Smooth muscle cell (in vitro differentiated cells): ENCODE results near the gene FOXL3. TPM values are rescaled to one million over a fixed set of nuclear protein-coding genes. Genes with fewer than 3 reads are reported as not detected.

ENCODE experiments used
- DNase-seq: peaks from one replicate; lab custom pipeline; 2025; ENCODE audit not compliant: unreplicated experiment; lab: John Stamatoyannopoulos, UW
- H2AFZ ChIP-seq: fragments of 200-600 bp; sonication (generic); 2 replicates; pipeline ENCODE4 v1.6.0; 2016; ENCODE audit warnings: antibody characterized with exemption, low read depth, mild to moderate bottlenecking
- H3F3A ChIP-seq: fragments of 200-600 bp; sonication (generic); 2 replicates; pipeline ENCODE4 v1.6.0; 2017; ENCODE audit warnings: antibody characterized with exemption, low read depth
- H3K27ac ChIP-seq: fragments of 200-600 bp; sonication (generic); 2 replicates; pipeline ENCODE4 v1.5.1; 2016; ENCODE audit warnings: low read depth, mild to moderate bottlenecking
- H3K27me3 ChIP-seq: fragments of 200-600 bp; sonication (generic); 2 replicates; pipeline ENCODE4 v1.6.1; 2016; ENCODE audit warnings: low read depth, mild to moderate bottlenecking
- H3K36me3 ChIP-seq: fragments of 200-600 bp; sonication (generic); 2 replicates; pipeline ENCODE4 v1.5.1; 2016; ENCODE audit warnings: low read depth
- H3K4me1 ChIP-seq: fragments of 200-600 bp; sonication (generic); 2 replicates; pipeline ENCODE4 v1.5.1; 2016; ENCODE audit warnings: low read depth
- H3K4me2 ChIP-seq: fragments of 200-600 bp; sonication (generic); 2 replicates; pipeline ENCODE4 v1.6.0; 2016; ENCODE audit warnings: mild to moderate bottlenecking
- H3K4me3 ChIP-seq: fragments of 200-600 bp; sonication (generic); 2 replicates; pipeline ENCODE4 v1.5.1; 2016; ENCODE audit warnings: mild to moderate bottlenecking
- H3K79me2 ChIP-seq: fragments of 200-600 bp; sonication (generic); 2 replicates; pipeline ENCODE4 v1.6.0; 2016; ENCODE audit warnings: low read depth, mild to moderate bottlenecking
- H3K9ac ChIP-seq: fragments of 200-600 bp; sonication (generic); 2 replicates; pipeline ENCODE4 v1.6.0; 2016; ENCODE audit warnings: low read depth
- H3K9me3 ChIP-seq: fragments of 200-600 bp; sonication (generic); replicated peaks from 2 replicates; pipeline ENCODE4 v1.5.1; 2016; ENCODE audit warnings: low read depth
- H4K20me1 ChIP-seq: fragments of 200-600 bp; sonication (generic); 2 replicates; pipeline ENCODE4 v1.6.0; 2016; ENCODE audit warnings: low read depth
- CTCF ChIP-seq: fragments of 200-600 bp; sonication (generic); IDR thresholded peaks from 2 replicates; pipeline ENCODE4 v1.5.1; 2017; ENCODE audit warnings: borderline replicate concordance, mild to moderate bottlenecking, antibody characterized with exemption; ENCODE audit not compliant: insufficient read depth, poor library complexity, severe bottlenecking
- WGBS: methylation state at CpG from one replicate; pipeline ENCODE4 v1.1.7; 2016; ENCODE audit warnings: low lambda C conversion rate; 5-methylcytosine and 5-hydroxymethylcytosine counted together
- polyA plus RNA-seq: library from polyadenylated mRNA; unstranded; fragments of >200 nt; fragmentation: Nextera tagmentation; extraction: Ambion mirVana; gene quantifications from 2 replicates; pipeline ENCODE4 v1.2.1, GENCODE V29; 2016
- total RNA-seq: library from RNA; depleted of rRNA; stranded (reverse); fragments of >200 nt; gene quantifications from 2 replicates; pipeline ENCODE4 v1.2.3, GENCODE V29; 2014

The FOXL3 gene
- total and polyA plus RNA-seq, 2 experiments from 2014 or later: not detected

- no peaks in the 10 kb centered on the region for H3K36me3 ChIP-seq
- H3K79me2 ChIP-seq: no peaks in the 10 kb centered on the region
- no peaks in the 10 kb centered on the region for H3K4me1 ChIP-seq
- no peaks in the 10 kb centered on the region for H4K20me1 ChIP-seq
- no peaks in the 10 kb centered on the region for H3F3A ChIP-seq
- no peak overlapping the region for H3K4me2 ChIP-seq
- 95% methylated on average over 43 of the region's 44 CpGs for WGBS
- no peaks in the 10 kb centered on the region for H3K9me3 ChIP-seq
- no peak for TF ChIP-seq CTCF
- H3K4me3 ChIP-seq: no peak overlapping the region
- no peak overlapping the region for H2AFZ ChIP-seq
- H3K9ac ChIP-seq: no peak overlapping the region
- no peaks in the 10 kb centered on the region for H3K27me3 ChIP-seq
- H3K27ac ChIP-seq: no peak overlapping the region
- DNase-seq: no peak
Measured at GRCh38 chr7:255721-256361, 34.1 kb upstream of the FOXL3 start.

DNA sequence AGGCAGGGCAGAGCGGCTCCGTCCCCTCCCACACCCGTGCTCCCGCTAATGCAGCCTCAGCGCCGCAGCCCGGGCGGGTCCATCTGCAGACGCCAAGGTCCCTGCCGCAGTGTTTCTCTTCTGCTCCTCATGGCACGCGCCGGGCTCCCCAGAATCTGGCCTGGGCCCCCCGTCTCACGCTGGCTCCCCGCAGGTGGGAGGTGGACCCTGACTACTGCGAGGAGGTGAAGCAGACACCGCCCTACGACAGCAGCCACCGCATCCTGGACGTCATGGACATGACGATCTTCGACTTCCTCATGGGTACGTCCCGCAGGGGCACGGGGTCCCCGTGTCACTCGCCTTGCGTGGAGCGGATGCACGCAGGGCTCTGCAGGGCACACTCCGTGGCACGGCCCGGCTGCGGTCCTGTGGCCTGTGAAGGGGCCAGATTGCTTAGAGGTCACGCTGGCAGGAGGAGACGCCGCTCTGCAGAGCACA lies 33.5 kb upstream of the FOXL3 start:
- Histone ChIP-seq H2AFZ (no peak overlapping the region), H3K27ac (no peak overlapping the region), H3K4me2 (no peak overlapping the region), H3K4me1 (no peaks in the 10 kb centered on the region), H3F3A (no peaks in the 10 kb centered on the region), H3K36me3 (no peaks in the 10 kb centered on the region), H3K9me3 (no peaks in the 10 kb centered on the region), H3K27me3 (no peaks in the 10 kb centered on the region), H3K9ac (no peak overlapping the region), H3K4me3 (no peak overlapping the region), H4K20me1 (no peaks in the 10 kb centered on the region), H3K79me2 (no peaks in the 10 kb centered on the region)
- 96% methylated on average over 38 of the region's 38 CpGs for WGBS
- DNase-seq: no peak
- TF ChIP-seq CTCF: no peak

- DNase-seq: no peak
- Histone ChIP-seq H3K27ac (no peak overlapping the region), H3K36me3 (no peaks in the 10 kb centered on the region), H3K4me3 (no peak overlapping the region), H2AFZ (no peak overlapping the region), H3K9ac (no peak overlapping the region), H3K4me1 (no peaks in the 10 kb centered on the region), H3F3A (no peaks in the 10 kb centered on the region), H4K20me1 (no peaks in the 10 kb centered on the region), H3K27me3 (no peaks in the 10 kb centered on the region), H3K79me2 (no peaks in the 10 kb centered on the region), H3K9me3 (no peaks in the 10 kb centered on the region), H3K4me2 (no peak overlapping the region)
- 96% methylated on average over 29 of the region's 29 CpGs for WGBS
- TF ChIP-seq CTCF: no peak
Measured at GRCh38 chr7:256981-257646, 32.9 kb upstream of the FOXL3 start.

DNA sequence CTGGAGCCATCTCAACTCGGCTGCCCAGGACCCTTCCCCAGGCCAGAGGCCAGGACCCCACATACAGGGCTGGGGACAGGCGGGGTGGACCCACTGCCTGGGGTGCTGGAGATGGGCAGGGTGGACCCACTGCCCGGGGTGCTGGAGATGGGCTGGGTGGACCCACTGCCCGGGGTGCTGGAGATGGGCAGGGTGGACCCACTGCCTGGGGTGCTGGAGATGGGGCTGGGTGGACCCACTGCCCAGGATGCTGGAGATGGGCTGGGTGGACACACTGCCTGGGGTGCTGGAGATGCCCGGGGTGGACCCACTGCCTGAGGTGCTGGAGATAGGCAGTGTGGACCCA lies 32.4 kb upstream of the FOXL3 start:
- no peaks in the 10 kb centered on the region for H3K9me3 ChIP-seq
- no peaks in the 10 kb centered on the region for H3K27me3 ChIP-seq
- no peaks in the 10 kb centered on the region for H4K20me1 ChIP-seq
- DNase-seq: no peak
- WGBS: 82% methylated on average over 5 of the region's 5 CpGs
- no peak overlapping the region for H3K9ac ChIP-seq
- no peak for TF ChIP-seq CTCF
- H3K4me3 ChIP-seq: no peak overlapping the region
- no peaks in the 10 kb centered on the region for H3F3A ChIP-seq
- H3K27ac ChIP-seq: no peak overlapping the region
- no peak overlapping the region for H2AFZ ChIP-seq
- no peaks in the 10 kb centered on the region for H3K79me2 ChIP-seq
- no peak overlapping the region for H3K4me2 ChIP-seq
- H3K36me3 ChIP-seq: no peaks in the 10 kb centered on the region
- H3K4me1 ChIP-seq: no peaks in the 10 kb centered on the region
